CD4-positive, alpha-beta memory T cell (primary cell): ENCODE measurements around the gene TAOK2. TPM values are rescaled to one million over a fixed set of nuclear protein-coding genes. Genes with fewer than 3 reads are reported as not detected.

Source experiments
- CTCF ChIA-PET: fragments of 350-600 bp; sonication (Branson Sonifier 250); formaldehyde crosslinking; loops from one replicate; lab custom pipeline; 2021; ENCODE audit warnings: inconsistent platforms; ENCODE audit not compliant: partially characterized antibody; lab: Charles Lee
- POLR2A ChIA-PET: fragments of 350-600 bp; sonication (Branson Sonifier 250); formaldehyde crosslinking; loops from one replicate; lab custom pipeline; 2021; ENCODE audit not compliant: partially characterized antibody; lab: Charles Lee
- DNase-seq, 5 donors: peaks; one replicate each; pipeline versions ENCODE4 v3.0.0 to v3.0.0-alpha.2; 2020 to 2022; ENCODE audit warnings: mixed read lengths in 1 of 5
- H3K27ac ChIP-seq: one replicate; pipeline ENCODE4 v1.7.0; 2013; ENCODE audit warnings: low read depth, low read length
- H3K27me3 ChIP-seq: 2 replicates; pipeline ENCODE4 v1.7.0; 2013; ENCODE audit warnings: mild to moderate bottlenecking, low read length, moderate library complexity; ENCODE audit not compliant: insufficient read depth
- H3K36me3 ChIP-seq: 2 replicates; pipeline ENCODE4 v1.7.0; 2013; ENCODE audit warnings: mild to moderate bottlenecking, low read length, moderate library complexity; ENCODE audit not compliant: insufficient read depth
- H3K4me1 ChIP-seq: 2 replicates; pipeline ENCODE4 v1.7.0; 2013; ENCODE audit warnings: mild to moderate bottlenecking, low read length, moderate library complexity; ENCODE audit not compliant: insufficient read depth
- H3K4me3 ChIP-seq, 2 donors: one replicate each; pipeline ENCODE4 v1.7.0; 2013; ENCODE audit warnings: low read length in 2 of 2, mild to moderate bottlenecking in 1 of 2
- H3K9me3 ChIP-seq, 2 donors: one replicate each; pipeline ENCODE4 v1.7.0; 2013; ENCODE audit warnings: low read length in 2 of 2, control low read depth in 1 of 2; ENCODE audit not compliant: control insufficient read depth in 1 of 2
- H3K27ac Mint-ChIP-seq, 7 donors: one replicate each; pipeline ENCODE4 v1.8.0; 2020 to 2021; ENCODE audit warnings: mixed read lengths in 7 of 7, mild to moderate bottlenecking in 6 of 7, inconsistent platforms in 3 of 7, moderate library complexity in 3 of 7
- H3K27me3 Mint-ChIP-seq, 2 donors: one replicate each; pipeline ENCODE4 v1.8.0; 2020 to 2021; ENCODE audit warnings: mixed read lengths in 2 of 2
- H3K36me3 Mint-ChIP-seq, 2 donors: one replicate each; pipeline ENCODE4 v1.8.0; 2020 to 2021; ENCODE audit warnings: mixed read lengths in 2 of 2, inconsistent platforms in 1 of 2, mild to moderate bottlenecking in 1 of 2
- H3K4me1 Mint-ChIP-seq, 4 donors: one replicate each; pipeline ENCODE4 v1.8.0; 2020 to 2021; ENCODE audit warnings: mixed read lengths in 4 of 4, mild to moderate bottlenecking in 1 of 4
- H3K4me3 Mint-ChIP-seq, 8 donors: one replicate each; pipeline ENCODE4 v1.8.0; 2020 to 2021; ENCODE audit warnings: mixed read lengths in 8 of 8, mild to moderate bottlenecking in 7 of 8, moderate library complexity in 6 of 8, inconsistent platforms in 3 of 8
- H3K9me3 Mint-ChIP-seq, 8 donors: one replicate each; pipeline ENCODE4 v1.8.0; 2020 to 2021; ENCODE audit warnings: mixed read lengths in 8 of 8, mild to moderate bottlenecking in 5 of 8, inconsistent platforms in 3 of 8, moderate library complexity in 1 of 8
- intact Hi-C: fragments of 100-400 bp; cut with micrococcal nuclease; formaldehyde crosslinking; loops from one replicate; pipeline ENCODE4 v1.15.1; 2023
- polyA plus RNA-seq, 2 donors: library from polyadenylated mRNA; unstranded; fragments of 300-500 nt; fragmentation: Illumina TruSeq; gene quantifications; one replicate each; pipeline ENCODE4 v1.2.3, GENCODE V29; 2021
- total RNA-seq, 2 experiments: library from RNA; stranded (reverse); gene quantifications; one replicate each; pipeline ENCODE4 v1.2.3, GENCODE V29; 2021

The TAOK2 gene
- total and polyA plus RNA-seq, 4 experiments from 2014 or later: 1.7 to 56.0 (median 31.0) TPM

DNA sequence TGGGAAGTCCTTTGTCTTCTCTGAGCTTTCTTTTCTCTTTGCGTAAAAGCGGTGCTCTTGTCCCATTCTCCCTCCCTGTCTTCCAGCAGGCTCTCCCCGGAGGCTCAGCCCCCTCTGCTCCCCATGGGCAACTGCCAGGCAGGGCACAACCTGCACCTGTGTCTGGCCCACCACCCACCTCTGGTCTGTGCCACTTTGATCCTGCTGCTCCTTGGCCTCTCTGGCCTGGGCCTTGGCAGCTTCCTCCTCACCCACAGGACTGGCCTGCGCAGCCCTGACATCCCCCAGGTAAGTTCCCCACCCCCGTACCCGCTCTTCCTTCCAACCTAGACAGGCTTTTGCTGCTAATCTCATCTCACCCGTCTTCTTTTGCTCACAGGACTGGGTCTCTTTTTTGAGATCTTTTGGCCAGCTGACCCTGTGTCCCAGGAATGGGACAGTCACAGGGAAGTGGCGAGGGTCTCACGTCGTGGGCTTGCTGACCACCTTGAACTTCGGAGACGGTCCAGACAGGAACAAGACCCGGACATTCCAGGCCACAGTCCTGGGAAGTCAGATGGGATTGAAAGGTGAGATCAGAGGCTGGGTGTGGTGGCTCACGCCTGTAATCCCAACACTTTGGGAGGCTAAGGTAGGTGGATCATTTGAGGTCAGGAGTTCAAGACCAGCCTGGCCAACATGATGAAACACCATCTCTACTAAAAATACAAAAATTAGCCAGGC lies 10.5 kb upstream of the TAOK2 start:
- Histone ChIP-seq H3K9me3 (no peaks in the 10 kb centered on the region), H3K27me3 (no peaks in the 10 kb centered on the region), H3K36me3 (peaks cover 4% of the 10 kb centered on the region), H3K4me1 (peaks cover 19% of the 10 kb centered on the region), H3K4me3 (peak overlapping the region in 1 of 2 donors; percentile 40), H3K27ac (peak overlapping the region; percentile 87)
- CTCF ChIA-PET: interaction anchor here (0.7 to 3.0 kb wide), 2 partner anchors 10 to 34 kb away, joined by 3 to 29 read pairs; partner anchors contain the start of gene TAOK2
- Mint-ChIP-seq H3K4me1 (peaks cover 11 to 30% (median 20%) of the 10 kb centered on the region in 4 donors), H3K9me3 (no peaks in the 10 kb centered on the region), H3K27me3 (no peaks in the 10 kb centered on the region), H3K27ac (peak overlapping the region; percentile 92 to 99 (median 96)), H3K36me3 (peaks cover 4 to 12% of the 10 kb centered on the region in 2 donors), H3K4me3 (peak overlapping the region; percentile 88 to 95 (median 92))
- DNase-seq: no peak
- intact Hi-C loops: loop anchor here (5.0 kb wide), 1 partner anchor 156 kb away; the partner anchor contains the start of gene MAZ
- POLR2A ChIA-PET: interaction anchor here (0.5 to 4.8 kb wide), 7 partner anchors 12 to 156 kb away, joined by 3 to 113 read pairs (median 15); partner anchors contain the start of genes ALDOA, HIRIP3, INO80E and KCTD13

DNA sequence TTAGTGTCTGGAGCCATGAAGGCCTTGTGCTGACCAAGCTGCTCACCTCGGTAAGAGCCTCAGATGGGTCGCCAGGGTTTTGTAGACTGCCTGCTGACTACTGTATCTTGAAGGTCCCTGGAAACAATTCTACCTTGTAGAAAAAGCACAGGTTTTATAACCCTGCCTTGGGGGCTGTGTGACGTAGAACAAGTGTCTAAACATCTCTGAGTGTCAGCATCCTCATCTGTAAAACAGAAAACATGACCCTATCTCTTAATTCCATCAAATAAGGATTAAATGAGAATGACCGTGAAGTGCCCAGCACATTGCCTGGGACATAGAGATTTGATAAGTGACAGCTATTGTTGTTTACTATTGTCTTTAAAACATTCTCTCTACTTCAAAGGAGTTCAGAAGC lies 5.5 kb upstream of the TAOK2 start:
- ChIA-PET CTCF (no interaction called here), POLR2A (no interaction called here)
- Histone ChIP-seq H3K27ac (no peak overlapping the region), H3K9me3 (no peaks in the 10 kb centered on the region), H3K36me3 (peaks cover 12% of the 10 kb centered on the region), H3K4me1 (peaks cover 5% of the 10 kb centered on the region), H3K27me3 (no peaks in the 10 kb centered on the region), H3K4me3 (no peak overlapping the region)
- no peak for DNase-seq
- Mint-ChIP-seq H3K9me3 (no peaks in the 10 kb centered on the region), H3K4me1 (peaks cover 3 to 12% (median 7%) of the 10 kb centered on the region in 4 donors), H3K4me3 (no peak overlapping the region), H3K36me3 (peaks cover 17 to 22% of the 10 kb centered on the region in 2 donors), H3K27ac (peak overlapping the region in 1 of 7 donors; percentile 35), H3K27me3 (no peaks in the 10 kb centered on the region)
- intact Hi-C loops: no loop called here

DNA sequence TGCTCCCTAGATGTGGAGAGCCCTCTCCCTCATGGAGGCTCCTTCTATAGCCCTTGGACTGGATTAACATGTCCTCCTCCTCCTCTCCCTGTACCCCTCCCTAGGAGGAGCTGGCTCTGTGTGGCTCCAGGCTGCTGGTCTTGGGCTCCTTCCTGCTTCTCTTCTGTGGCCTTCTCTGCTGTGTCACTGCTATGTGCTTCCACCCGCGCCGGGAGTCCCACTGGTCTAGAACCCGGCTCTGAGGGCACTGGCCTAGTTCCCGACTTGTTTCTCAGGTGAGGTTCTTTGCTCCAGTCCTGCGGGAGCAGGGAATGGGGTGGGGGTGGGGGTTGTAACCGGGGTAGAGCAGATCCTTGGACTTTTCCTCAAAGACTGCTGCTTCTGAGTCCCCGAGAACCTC lies 2.4 kb upstream of the TAOK2 start:
- Mint-ChIP-seq H3K27ac (no peak overlapping the region), H3K4me3 (no peak overlapping the region), H3K36me3 (peaks cover 14 to 26% of the 10 kb centered on the region in 2 donors), H3K27me3 (no peaks in the 10 kb centered on the region), H3K4me1 (peaks cover 17 to 35% (median 26%) of the 10 kb centered on the region in 4 donors), H3K9me3 (no peaks in the 10 kb centered on the region)
- ChIA-PET POLR2A (interaction anchor here (1.2 to 5.2 kb wide), 2 partner anchors 10 to 25 kb away, joined by 5 to 57 read pairs; partner anchors contain the start of genes HIRIP3, INO80E and TMEM219), CTCF (interaction anchor here (1.7 kb wide), 1 partner anchor 123 kb away, joined by 3 read pairs; no protein-coding TSS in a partner anchor)
- intact Hi-C loops: no loop called here
- no peaks in the 10 kb centered on the region for H3K9me3 ChIP-seq
- H3K27me3 ChIP-seq: no peaks in the 10 kb centered on the region
- no peak overlapping the region for H3K27ac ChIP-seq
- DNase-seq: no peak
- peaks cover 26% of the 10 kb centered on the region for H3K4me1 ChIP-seq
- peaks cover 12% of the 10 kb centered on the region for H3K36me3 ChIP-seq
- H3K4me3 ChIP-seq: no peak overlapping the region

DNA sequence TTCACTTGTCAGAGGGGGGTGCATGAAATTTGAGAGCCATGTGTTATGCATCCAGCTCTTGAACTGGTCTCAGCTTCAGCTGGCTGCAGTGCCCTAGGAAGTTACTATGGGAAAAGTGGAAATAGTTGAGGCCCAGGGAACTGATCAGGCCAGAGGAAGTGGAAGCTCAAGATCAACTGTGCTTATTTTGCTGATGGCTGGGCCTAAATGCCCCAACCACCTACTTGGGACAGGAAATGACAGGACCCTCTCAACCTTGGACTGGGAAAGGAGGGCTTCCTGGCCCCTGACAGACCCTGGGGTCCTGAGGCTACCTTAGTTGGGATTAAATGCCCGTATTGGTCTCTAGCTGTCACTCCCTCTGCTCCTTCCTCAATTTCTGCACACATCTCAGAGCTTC lies 1.2 kb upstream of the TAOK2 start:
- Histone ChIP-seq H3K27ac (no peak overlapping the region), H3K36me3 (peaks cover 19% of the 10 kb centered on the region), H3K27me3 (no peaks in the 10 kb centered on the region), H3K9me3 (no peaks in the 10 kb centered on the region), H3K4me1 (peaks cover 36% of the 10 kb centered on the region), H3K4me3 (no peak overlapping the region)
- Mint-ChIP-seq H3K9me3 (no peaks in the 10 kb centered on the region), H3K4me3 (peak overlapping the region in 7 of 8 donors; percentile 26 to 94 (median 93)), H3K4me1 (peaks cover 20 to 46% (median 33%) of the 10 kb centered on the region in 4 donors), H3K27me3 (no peaks in the 10 kb centered on the region), H3K27ac (peak overlapping the region in 5 of 7 donors; percentile 77 to 97 (median 95)), H3K36me3 (peaks cover 14 to 30% of the 10 kb centered on the region in 2 donors)
- DNase-seq: no peak
- ChIA-PET POLR2A (interaction anchor here (1.1 to 6.0 kb wide), 11 partner anchors 11 to 306 kb away, joined by 3 to 113 read pairs (median 10); partner anchors contain the start of genes ALDOA, CORO1A, HIRIP3 and INO80E), CTCF (interaction anchor here (0.9 to 3.8 kb wide), 7 partner anchors 11 to 272 kb away, joined by 3 to 29 read pairs (median 3); partner anchors contain the start of genes KCTD13 and TMEM219)
- intact Hi-C loops: loop anchor here (2.0 kb wide), 1 partner anchor 46 kb away; the partner anchor contains the start of gene KCTD13

DNA sequence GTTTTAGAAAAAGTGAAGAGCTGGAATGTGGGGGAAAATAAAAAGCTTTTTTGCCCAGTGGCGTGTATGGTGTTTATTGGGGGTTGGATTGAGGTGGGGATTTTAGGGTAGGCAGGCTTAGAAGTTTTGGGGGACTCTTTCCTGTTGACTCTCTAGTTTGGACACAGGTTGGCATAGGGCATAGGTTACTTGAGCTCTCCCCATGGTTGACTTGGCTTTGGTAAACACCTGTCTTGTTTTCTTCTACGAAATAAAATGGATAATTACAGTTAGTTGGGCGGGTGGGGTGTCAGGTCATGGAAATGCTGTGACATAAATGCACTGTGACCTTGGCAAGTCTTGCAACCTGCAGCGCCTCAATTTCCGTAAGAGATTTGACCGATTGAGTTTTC lies 680 bp upstream of the TAOK2 start:
- H3K9me3 Mint-ChIP-seq: no peaks in the 10 kb centered on the region
- Histone ChIP-seq H3K9me3 (no peaks in the 10 kb centered on the region), H3K4me3 (peak overlapping the region in 1 of 2 donors; percentile 87), H3K36me3 (peaks cover 20% of the 10 kb centered on the region), H3K4me1 (peaks cover 36% of the 10 kb centered on the region), H3K27me3 (no peaks in the 10 kb centered on the region), H3K27ac (peak overlapping the region; percentile 86)
- no peaks in the 10 kb centered on the region for H3K27me3 Mint-ChIP-seq
- peak overlapping the region; percentile 77 to 97 (median 95) for H3K27ac Mint-ChIP-seq
- intact Hi-C loops: loop anchor here (1.0 to 2.0 kb wide), 4 partner anchors 11 to 110 kb away; partner anchors contain the start of genes CDIPT, INO80E, KCTD13 and TMEM219
- H3K4me1 Mint-ChIP-seq: peaks cover 20 to 49% (median 34%) of the 10 kb centered on the region in 4 donors
- H3K36me3 Mint-ChIP-seq: peaks cover 14 to 29% of the 10 kb centered on the region in 2 donors
- peak overlapping the region; percentile 82 to 97 (median 93) for H3K4me3 Mint-ChIP-seq
- ChIA-PET POLR2A (interaction anchor here (0.7 to 6.0 kb wide), 18 partner anchors 12 to 359 kb away, joined by 3 to 113 read pairs (median 5); partner anchors contain the start of genes ALDOA, C16orf54, CDIPT and CORO1A), CTCF (interaction anchor here (0.7 to 3.8 kb wide), 10 partner anchors 9 to 272 kb away, joined by 3 to 29 read pairs (median 3); partner anchors contain the start of genes KCTD13 and TMEM219)
- no peak for DNase-seq

DNA sequence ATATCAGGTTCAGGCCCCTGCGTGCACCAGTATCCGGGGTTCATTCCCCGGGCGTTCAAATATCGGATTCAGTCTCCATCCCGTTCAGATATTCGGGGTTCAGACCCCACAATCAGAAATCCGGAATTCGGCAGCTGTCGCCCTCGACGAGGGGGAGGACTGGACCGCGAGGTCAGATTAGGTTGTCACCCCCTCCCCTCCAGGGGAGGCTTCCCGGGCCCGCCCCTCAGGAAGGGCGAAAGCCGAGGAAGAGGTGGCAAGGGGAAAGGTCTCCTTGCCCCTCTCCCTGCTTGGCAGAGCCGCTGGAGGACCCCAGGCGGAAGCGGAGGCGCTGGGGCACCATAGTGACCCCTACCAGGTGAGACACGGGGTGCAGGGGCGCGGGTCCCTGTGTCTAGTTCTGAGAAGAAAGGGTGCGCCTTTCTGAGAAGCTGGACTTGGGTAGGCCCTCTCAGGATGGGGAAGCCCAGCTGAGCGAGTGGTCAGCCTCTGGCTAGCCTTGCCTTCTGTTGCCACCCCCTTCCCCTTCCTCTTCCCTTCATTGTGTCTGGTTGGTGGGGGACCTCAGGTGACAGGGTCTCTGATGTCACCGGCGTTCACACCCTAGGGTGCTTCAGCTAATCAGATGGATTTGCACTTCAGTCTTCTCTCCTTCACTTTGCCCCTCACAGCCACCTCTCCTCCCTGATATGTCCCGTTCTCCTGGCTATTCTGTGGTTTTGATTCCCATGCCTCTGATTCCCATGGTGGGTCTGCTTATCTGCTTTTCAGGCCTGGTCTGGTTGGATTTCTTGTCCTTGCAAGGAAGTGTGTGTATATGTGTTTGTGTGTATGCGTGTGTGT lies 844 bp downstream of the TAOK2 start:
- POLR2A ChIA-PET: interaction anchor here (0.6 to 6.0 kb wide), 12 partner anchors 13 to 273 kb away, joined by 3 to 113 read pairs (median 7); partner anchors contain the start of genes ALDOA, ASPHD1, C16orf54 and HIRIP3
- intact Hi-C loops: no loop called here
- H3K36me3 ChIP-seq: peaks cover 25% of the 10 kb centered on the region
- peaks cover 36% of the 10 kb centered on the region for H3K4me1 ChIP-seq
- no peaks in the 10 kb centered on the region for H3K27me3 Mint-ChIP-seq
- peak overlapping the region; percentile 82 to 97 (median 93) for H3K4me3 Mint-ChIP-seq
- no peaks in the 10 kb centered on the region for H3K9me3 Mint-ChIP-seq
- no peaks in the 10 kb centered on the region for H3K27me3 ChIP-seq
- peak overlapping the region; percentile 74 to 87 for H3K4me3 ChIP-seq
- peak overlapping the region; percentile 77 to 97 (median 96) for H3K27ac Mint-ChIP-seq
- peaks cover 20 to 49% (median 34%) of the 10 kb centered on the region in 4 donors for H3K4me1 Mint-ChIP-seq
- H3K9me3 ChIP-seq: no peaks in the 10 kb centered on the region
- DNase-seq: peak in 4 of 5 donors; percentile 12 to 56 (median 16)
- CTCF ChIA-PET: interaction anchor here (0.9 to 3.8 kb wide), 6 partner anchors 13 to 121 kb away, joined by 3 to 29 read pairs (median 4); partner anchors contain the start of genes CDIPT, HIRIP3 and TMEM219
- peaks cover 10 to 34% of the 10 kb centered on the region in 2 donors for H3K36me3 Mint-ChIP-seq
- H3K27ac ChIP-seq: peak overlapping the region; percentile 86
